Measurements from ENCODE around the gene PTPRK. TPM values are rescaled to one million over a fixed set of nuclear protein-coding genes. Genes with fewer than 3 reads are reported as not detected.

Gene PTPRK
- polyA plus RNA-seq, 1 donor (not counting 4 experiments of a cell fraction or from before 2014, with no cell fraction given): 52.7 TPM

DNA sequence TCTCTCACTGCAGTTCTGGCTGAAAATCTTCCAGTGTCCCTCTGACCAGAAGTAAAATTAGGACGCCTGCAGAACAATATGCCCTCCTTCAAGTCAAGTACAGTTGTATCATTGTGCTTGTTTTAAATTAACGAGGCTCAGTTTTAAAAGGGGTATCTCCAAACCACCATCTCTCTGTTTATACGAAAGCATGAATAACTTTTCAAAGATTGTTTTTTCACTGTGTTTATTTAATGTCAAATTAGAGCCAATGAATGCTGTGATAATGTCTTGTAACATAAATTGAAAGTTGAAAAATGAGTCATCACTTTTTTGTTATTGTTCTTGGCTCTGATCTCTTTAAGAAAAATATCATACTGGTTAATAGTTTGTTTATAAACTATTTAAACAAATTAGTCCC is 388.8 kb downstream of the PTPRK start:
- H3K4me2 ChIP-seq (ENCODE audit: control insufficient read depth, extremely low read depth, insufficient read depth, low read depth, low read length): no peak overlapping the region
- no peaks in the 10 kb centered on the region for H3K27me3 ChIP-seq (ENCODE audit: control insufficient read depth, extremely low read depth, insufficient read depth, low read length)
- H3K9me1 ChIP-seq (ENCODE audit: control insufficient read depth, extremely low read depth, insufficient read depth, low read length): no peaks in the 10 kb centered on the region
- H3K27ac ChIP-seq (ENCODE audit: control insufficient read depth, insufficient read depth, low read length): no peak overlapping the region
- no peak overlapping the region for H3K4me3 ChIP-seq (ENCODE audit: control insufficient read depth in 2 of 3, extremely low read depth in 1 of 3, insufficient read depth in 2 of 3, low read depth in 1 of 3, low read length in 3 of 3)
- H3K9me3 ChIP-seq (ENCODE audit: control insufficient read depth, low read depth, low read length): no peaks in the 10 kb centered on the region
- dilution Hi-C loops (cut with MboI; ENCODE audit: extremely low pct_ligation_motif_present, low sequenced_read_pairs): no loop called here
- H3K4me1 ChIP-seq (ENCODE audit: control insufficient read depth, extremely low read depth, insufficient read depth, low read length): peaks cover 6% of the 10 kb centered on the region
- DNase-seq (ENCODE audit: low read depth, low spot score): no peak
- no peak overlapping the region for H3K9ac ChIP-seq (ENCODE audit: control insufficient read depth, extremely low read depth, insufficient read depth, low read length)
- H3K79me2 ChIP-seq (ENCODE audit: control insufficient read depth, insufficient read depth, low read length): no peaks in the 10 kb centered on the region
- no peak for FAIRE-seq
- H2AFZ ChIP-seq (ENCODE audit: control insufficient read depth, low read length): no peak overlapping the region
- TF ChIP-seq, protein P1, sequence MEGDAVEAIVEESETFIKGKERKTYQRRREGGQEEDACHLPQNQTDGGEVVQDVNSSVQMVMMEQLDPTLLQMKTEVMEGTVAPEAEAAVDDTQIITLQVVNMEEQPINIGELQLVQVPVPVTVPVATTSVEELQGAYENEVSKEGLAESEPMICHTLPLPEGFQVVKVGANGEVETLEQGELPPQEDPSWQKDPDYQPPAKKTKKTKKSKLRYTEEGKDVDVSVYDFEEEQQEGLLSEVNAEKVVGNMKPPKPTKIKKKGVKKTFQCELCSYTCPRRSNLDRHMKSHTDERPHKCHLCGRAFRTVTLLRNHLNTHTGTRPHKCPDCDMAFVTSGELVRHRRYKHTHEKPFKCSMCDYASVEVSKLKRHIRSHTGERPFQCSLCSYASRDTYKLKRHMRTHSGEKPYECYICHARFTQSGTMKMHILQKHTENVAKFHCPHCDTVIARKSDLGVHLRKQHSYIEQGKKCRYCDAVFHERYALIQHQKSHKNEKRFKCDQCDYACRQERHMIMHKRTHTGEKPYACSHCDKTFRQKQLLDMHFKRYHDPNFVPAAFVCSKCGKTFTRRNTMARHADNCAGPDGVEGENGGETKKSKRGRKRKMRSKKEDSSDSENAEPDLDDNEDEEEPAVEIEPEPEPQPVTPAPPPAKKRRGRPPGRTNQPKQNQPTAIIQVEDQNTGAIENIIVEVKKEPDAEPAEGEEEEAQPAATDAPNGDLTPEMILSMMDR (optimal IDR thresholded peaks at IDR 0.05 in 1 of 3, IDR thresholded peaks at IDR 0.05 in 1 of 3, conservative IDR thresholded peaks at IDR 0.05 in 1 of 3; ENCODE audit: extremely low read depth in 1 of 3, insufficient read depth in 2 of 3, low read length in 3 of 3): no peak
- no peak for TF ChIP-seq EZH2 (IDR thresholded peaks at IDR 0.05; ENCODE audit: low read length)
- no peaks in the 10 kb centered on the region for H4K20me1 ChIP-seq (ENCODE audit: control insufficient read depth, extremely low read depth, insufficient read depth, low read length)
- H3K36me3 ChIP-seq (ENCODE audit: control insufficient read depth in 2 of 2, extremely low read depth in 1 of 2, insufficient read depth in 2 of 2, low read length in 2 of 2): no peaks in the 10 kb centered on the region

DNA sequence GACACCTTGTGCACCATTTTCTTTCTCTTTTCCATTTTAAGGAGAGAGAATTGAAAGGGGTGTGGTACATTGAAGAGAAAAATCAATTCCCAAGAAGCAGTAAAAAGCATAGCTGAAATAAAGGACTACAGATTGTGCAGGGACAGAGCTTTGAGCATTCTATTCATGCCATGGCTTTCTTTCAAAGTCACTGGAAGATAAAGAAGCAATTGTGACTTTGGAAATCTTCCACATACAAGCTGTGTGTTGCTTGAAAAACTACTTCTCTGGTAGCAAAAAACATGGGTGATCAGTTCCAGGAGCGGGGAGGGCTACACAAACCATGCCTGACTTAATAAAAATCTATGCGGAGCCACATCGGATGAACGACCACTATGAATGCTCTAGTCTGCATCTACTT is 389.4 kb downstream of the PTPRK start:
- H3K9me1 ChIP-seq (ENCODE audit: control insufficient read depth, extremely low read depth, insufficient read depth, low read length): no peaks in the 10 kb centered on the region
- no peak overlapping the region for H3K9ac ChIP-seq (ENCODE audit: control insufficient read depth, extremely low read depth, insufficient read depth, low read length)
- H3K9me3 ChIP-seq (ENCODE audit: control insufficient read depth, low read depth, low read length): no peaks in the 10 kb centered on the region
- H3K79me2 ChIP-seq (ENCODE audit: control insufficient read depth, insufficient read depth, low read length): no peaks in the 10 kb centered on the region
- no peak overlapping the region for H3K4me3 ChIP-seq (ENCODE audit: control insufficient read depth in 2 of 3, extremely low read depth in 1 of 3, insufficient read depth in 2 of 3, low read depth in 1 of 3, low read length in 3 of 3)
- FAIRE-seq (no peak), DNase-seq (ENCODE audit: low read depth, low spot score) (no peak)
- dilution Hi-C loops (cut with MboI; ENCODE audit: extremely low pct_ligation_motif_present, low sequenced_read_pairs): no loop called here
- H3K27me3 ChIP-seq (ENCODE audit: control insufficient read depth, extremely low read depth, insufficient read depth, low read length): no peaks in the 10 kb centered on the region
- H3K36me3 ChIP-seq (ENCODE audit: control insufficient read depth in 2 of 2, extremely low read depth in 1 of 2, insufficient read depth in 2 of 2, low read length in 2 of 2): no peaks in the 10 kb centered on the region
- TF ChIP-seq, protein P1 (optimal IDR thresholded peaks at IDR 0.05 in 1 of 3, IDR thresholded peaks at IDR 0.05 in 1 of 3, conservative IDR thresholded peaks at IDR 0.05 in 1 of 3; ENCODE audit: extremely low read depth in 1 of 3, insufficient read depth in 2 of 3, low read length in 3 of 3): no peak
- no peak for TF ChIP-seq EZH2 (IDR thresholded peaks at IDR 0.05; ENCODE audit: low read length)
- H3K4me1 ChIP-seq (ENCODE audit: control insufficient read depth, extremely low read depth, insufficient read depth, low read length): peaks cover 6% of the 10 kb centered on the region
- no peaks in the 10 kb centered on the region for H4K20me1 ChIP-seq (ENCODE audit: control insufficient read depth, extremely low read depth, insufficient read depth, low read length)
- H3K27ac ChIP-seq (ENCODE audit: control insufficient read depth, insufficient read depth, low read length): no peak overlapping the region
- H3K4me2 ChIP-seq (ENCODE audit: control insufficient read depth, extremely low read depth, insufficient read depth, low read depth, low read length): no peak overlapping the region
- no peak overlapping the region for H2AFZ ChIP-seq (ENCODE audit: control insufficient read depth, low read length)

Measured in keratinocyte (primary cell).